HL-60 (cell line): ENCODE results near the gene CTNNA3.

Experiments
- DNase-seq, 2 experiments: peaks; one replicate each; pipeline ENCODE4 v3.0.0-alpha.2; 2010 to 2020; ENCODE audit warnings: low read depth in 1 of 2, low spot score in 1 of 2
- H3K27ac ChIP-seq: fragments of 250-450 bp; sonication (Bioruptor Pico); replicated peaks from 2 replicates; pipeline ENCODE4 v1.5.1; 2020; ENCODE audit warnings: mild to moderate bottlenecking, moderate library complexity
- H3K27me3 ChIP-seq: fragments of 250-450 bp; sonication (Bioruptor Pico); 2 replicates; pipeline ENCODE4 v1.5.1; 2021; ENCODE audit warnings: mild to moderate bottlenecking, moderate library complexity; ENCODE audit not compliant: insufficient read depth, poor library complexity, severe bottlenecking
- H3K4me3 ChIP-seq: replicated peaks from 2 replicates; pipeline ENCODE4 v1.5.1; 2011; ENCODE audit warnings: mild to moderate bottlenecking, control low read depth, low read length; ENCODE audit not compliant: insufficient read depth
- GABPA ChIP-seq: IDR thresholded peaks from 2 replicates; pipeline ENCODE4 v1.6.1; 2012; ENCODE audit warnings: low read depth
- POLR2AphosphoS5 ChIP-seq: IDR thresholded peaks from 2 replicates; pipeline ENCODE4 v1.6.1; 2012; ENCODE audit warnings: low read depth
- REST ChIP-seq: IDR thresholded peaks from 2 replicates; pipeline ENCODE4 v1.6.1; 2012; ENCODE audit warnings: low read depth; ENCODE audit not compliant: insufficient replicate concordance
- SPI1 ChIP-seq: IDR thresholded peaks from 2 replicates; pipeline ENCODE4 v1.6.1; 2012; ENCODE audit warnings: low read depth, mild to moderate bottlenecking, borderline replicate concordance
- TF ChIP-seq, protein P1 (sequence below): IDR thresholded peaks from one replicate; pipeline ENCODE4 v1.5.1; 2011; ENCODE audit warnings: low read length, control low read depth, inconsistent platforms; ENCODE audit not compliant: insufficient read depth

CTNNA3 gene

DNA sequence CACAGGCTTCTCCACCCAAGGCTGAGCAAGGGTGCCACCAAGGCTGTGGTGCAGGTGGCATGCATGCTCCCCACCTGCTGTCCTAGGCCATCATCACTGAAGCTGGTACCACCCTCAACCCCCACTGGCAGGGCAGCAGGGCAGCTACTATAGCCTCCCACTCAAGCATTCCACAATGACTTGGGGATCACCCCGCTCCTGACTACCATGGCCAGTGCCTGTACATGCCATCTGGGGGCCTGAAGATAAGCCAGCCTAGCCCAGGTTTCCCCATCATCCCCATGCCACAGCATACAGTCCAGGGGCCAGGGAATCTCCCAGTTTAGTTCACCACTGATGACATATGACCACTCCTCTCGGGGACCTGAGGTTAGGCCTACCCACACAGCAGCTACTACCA lies 1281.1 kb downstream of the CTNNA3 start:
- TF ChIP-seq REST (no peak), GABPA (no peak), POLR2AphosphoS5 (no peak), SPI1 (no peak)
- TF ChIP-seq, protein P1, sequence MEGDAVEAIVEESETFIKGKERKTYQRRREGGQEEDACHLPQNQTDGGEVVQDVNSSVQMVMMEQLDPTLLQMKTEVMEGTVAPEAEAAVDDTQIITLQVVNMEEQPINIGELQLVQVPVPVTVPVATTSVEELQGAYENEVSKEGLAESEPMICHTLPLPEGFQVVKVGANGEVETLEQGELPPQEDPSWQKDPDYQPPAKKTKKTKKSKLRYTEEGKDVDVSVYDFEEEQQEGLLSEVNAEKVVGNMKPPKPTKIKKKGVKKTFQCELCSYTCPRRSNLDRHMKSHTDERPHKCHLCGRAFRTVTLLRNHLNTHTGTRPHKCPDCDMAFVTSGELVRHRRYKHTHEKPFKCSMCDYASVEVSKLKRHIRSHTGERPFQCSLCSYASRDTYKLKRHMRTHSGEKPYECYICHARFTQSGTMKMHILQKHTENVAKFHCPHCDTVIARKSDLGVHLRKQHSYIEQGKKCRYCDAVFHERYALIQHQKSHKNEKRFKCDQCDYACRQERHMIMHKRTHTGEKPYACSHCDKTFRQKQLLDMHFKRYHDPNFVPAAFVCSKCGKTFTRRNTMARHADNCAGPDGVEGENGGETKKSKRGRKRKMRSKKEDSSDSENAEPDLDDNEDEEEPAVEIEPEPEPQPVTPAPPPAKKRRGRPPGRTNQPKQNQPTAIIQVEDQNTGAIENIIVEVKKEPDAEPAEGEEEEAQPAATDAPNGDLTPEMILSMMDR = no peak
- no peak for DNase-seq
- Histone ChIP-seq H3K27me3 (no peaks in the 10 kb centered on the region), H3K4me3 (no peak overlapping the region), H3K27ac (no peak overlapping the region)

DNA sequence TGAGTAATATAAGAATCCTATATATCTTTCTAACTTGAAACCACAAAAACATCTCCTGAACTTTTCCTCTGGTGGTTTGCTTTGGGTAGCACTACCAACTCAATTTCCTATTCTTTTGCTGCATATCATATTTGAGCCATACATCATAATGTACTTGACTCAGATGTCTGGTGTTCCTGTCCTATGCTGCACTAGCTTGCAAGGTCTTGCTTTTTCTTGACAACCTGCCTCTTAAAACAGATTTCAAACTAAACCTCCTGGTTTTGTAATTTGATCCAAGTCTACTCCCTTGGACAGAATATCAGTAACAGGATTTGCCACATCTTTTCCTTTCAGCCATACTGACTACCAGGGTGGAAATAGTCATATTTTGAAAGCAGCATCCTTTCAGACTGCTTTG lies 1290.4 kb downstream of the CTNNA3 start:
- no peak overlapping the region for H3K4me3 ChIP-seq
- no peak overlapping the region for H3K27ac ChIP-seq
- TF ChIP-seq GABPA = no peak
- TF ChIP-seq POLR2AphosphoS5 = no peak
- TF ChIP-seq REST = no peak
- TF ChIP-seq SPI1 = no peak
- TF ChIP-seq, protein P1 = no peak
- DNase-seq = no peak
- no peaks in the 10 kb centered on the region for H3K27me3 ChIP-seq

GRCh38 chr10:66398669-66399068 lies 1297.3 kb downstream of the CTNNA3 start:
- TF ChIP-seq REST = no peak
- TF ChIP-seq, protein P1 = no peak
- TF ChIP-seq GABPA = no peak
- TF ChIP-seq POLR2AphosphoS5 = no peak
- TF ChIP-seq SPI1 = no peak
- Histone ChIP-seq H3K27me3 (no peaks in the 10 kb centered on the region), H3K4me3 (no peak overlapping the region), H3K27ac (no peak overlapping the region)
- DNase-seq = no peak
